Gastroesophageal sphincter (tissue), 4 donors: ENCODE results near the gene REM1. TPM values are rescaled to one million over a fixed set of nuclear protein-coding genes. Genes with fewer than 3 reads are reported as not detected.
A peak's percentile ranks its signal among the peaks of the same experiment; 100 is the strongest.

Experiments used
- ATAC-seq: fragments of 150-250 bp; one replicate; pipeline ENCODE4 v1.9.1; 2016; ENCODE audit warnings: mild to moderate bottlenecking, moderate library complexity
- H3K27ac ChIP-seq, 4 donors: fragments of 200-600 bp; sonication (generic) in 3 of 4; 1 replicate in 3 of 4; 2 replicates in 1 of 4; pipeline ENCODE4 v1.5.1; 2016 to 2019
- H3K27me3 ChIP-seq: fragments of 200-600 bp; sonication (generic); one replicate; pipeline ENCODE4 v1.5.1; 2019
- H3K36me3 ChIP-seq, 2 donors: fragments of 200-600 bp; sonication (generic); one replicate each; pipeline ENCODE4 v1.5.1; 2019; ENCODE audit warnings: control low read depth in 1 of 2
- H3K4me1 ChIP-seq, 3 donors: fragments of 200-600 bp; sonication (generic); 1 replicate in 2 of 3; 2 replicates in 1 of 3; pipeline ENCODE4 v1.5.1; 2016 to 2019; ENCODE audit warnings: control low read depth in 2 of 3
- H3K4me3 ChIP-seq, 2 donors: fragments of 200-600 bp; sonication (generic); one replicate each; pipeline ENCODE4 v1.5.1; 2019; ENCODE audit warnings: mild to moderate bottlenecking in 1 of 2, moderate library complexity in 1 of 2
- H3K9me3 ChIP-seq, 3 donors: fragments of 200-600 bp; sonication (generic); one replicate each; pipeline ENCODE4 v1.5.1; 2017 to 2019; ENCODE audit warnings: control low read depth in 2 of 3
- CTCF ChIP-seq, 4 experiments: fragments of 200-600 bp in 2 of 4; fragments of 450-650 bp in 2 of 4; sonication (generic) in 1 of 4; IDR thresholded peaks; one replicate each; pipeline ENCODE4 v1.5.1; 2017 to 2019; ENCODE audit warnings: antibody characterized with exemption in 4 of 4, mild to moderate bottlenecking in 2 of 4, moderate library complexity in 2 of 4
- EP300 ChIP-seq: sonication (generic); formaldehyde crosslinking; IDR thresholded peaks from one replicate; pipeline ENCODE4 v1.6.1; 2017; ENCODE audit warnings: antibody characterized with exemption, mild to moderate bottlenecking
- POLR2A ChIP-seq, 2 donors: fragments of 450-650 bp; IDR thresholded peaks; one replicate each; pipeline ENCODE4 v1.6.1; 2017; ENCODE audit warnings: antibody characterized with exemption in 2 of 2, mild to moderate bottlenecking in 2 of 2, moderate library complexity in 1 of 2
- POLR2AphosphoS5 ChIP-seq: sonication (generic); formaldehyde crosslinking; IDR thresholded peaks from one replicate; pipeline ENCODE4 v1.6.1; 2017; ENCODE audit warnings: antibody characterized with exemption
- WGBS, 2 donors: methylation state at CpG; one replicate each; pipeline ENCODE4 v1.1.5; 2018; ENCODE audit warnings: low coverage in 1 of 2; 5-methylcytosine and 5-hydroxymethylcytosine counted together
- total RNA-seq, 4 donors: library from RNA; depleted of rRNA; stranded (reverse); fragments of >200 nt; gene quantifications; one replicate each; pipeline ENCODE4 v1.1.0, GENCODE V29; 2016

REM1 gene
- total RNA-seq, 4 donors from 2014 or later = 3.2 to 7.1 (median 5.4) TPM

GRCh38 chr20:31522731-31523130 lies 47.6 kb downstream of the REM1 start:
- Histone ChIP-seq H3K36me3 (peaks cover 0 to 50% of the 10 kb centered on the region in 2 donors), H3K27me3 (no peaks in the 10 kb centered on the region), H3K4me1 (peaks cover 0 to 60% (median 0%) of the 10 kb centered on the region in 3 donors), H3K4me3 (no peak overlapping the region), H3K27ac (no peak overlapping the region), H3K9me3 (no peaks in the 10 kb centered on the region)
- TF ChIP-seq POLR2A (IDR thresholded peaks at IDR 0.05) = no peak
- TF ChIP-seq POLR2AphosphoS5 = no peak
- WGBS, 2 donors = 75 to 78% methylated on average over 2 to 4 of the region's 6 CpGs
- ATAC-seq = no peak

DNA sequence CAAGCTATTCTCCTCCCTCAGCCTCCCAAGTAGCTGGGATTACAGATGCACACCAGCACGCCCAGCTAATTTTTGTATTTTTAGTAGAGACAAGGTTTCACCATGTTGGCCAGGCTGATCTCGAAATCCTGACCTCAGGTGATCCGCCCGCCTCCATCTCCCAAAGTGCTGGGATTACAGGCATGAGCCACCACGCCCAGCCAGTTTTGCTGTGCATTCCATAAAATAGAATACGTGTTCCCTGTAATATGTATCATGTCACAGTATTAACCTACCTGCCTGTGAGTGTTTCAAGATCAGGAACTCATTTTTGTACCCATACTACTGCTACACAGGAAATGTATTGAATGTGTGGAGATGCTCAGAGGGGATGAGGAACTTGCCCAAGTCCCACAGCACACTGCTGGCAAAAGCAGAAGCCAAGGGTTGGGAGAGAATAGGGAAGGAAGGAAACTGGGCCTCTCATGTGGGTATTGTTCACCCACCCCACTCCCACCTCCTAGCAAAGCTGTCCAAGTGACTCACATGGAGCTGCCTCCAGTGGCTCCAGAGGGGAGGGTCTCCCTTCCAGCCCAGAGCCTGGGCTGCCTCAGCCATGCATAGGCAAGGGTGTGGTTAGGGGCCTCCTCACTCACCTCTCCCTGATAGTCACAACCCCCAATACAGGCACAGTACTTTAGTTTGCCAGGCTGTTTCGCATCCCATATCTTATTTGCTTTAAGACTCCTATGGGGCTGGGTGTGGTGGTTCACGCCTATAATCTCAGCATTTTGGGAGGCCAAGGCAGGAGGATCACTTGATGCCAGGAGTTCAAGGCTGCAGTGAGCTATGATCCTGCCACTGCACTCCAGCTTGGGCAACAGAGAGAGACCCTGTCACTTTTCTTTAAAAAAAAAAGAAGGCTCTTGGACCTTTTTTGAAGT lies 48.5 kb downstream of the REM1 start:
- peaks cover 0 to 51% (median 0%) of the 10 kb centered on the region in 3 donors for H3K4me1 ChIP-seq
- H3K36me3 ChIP-seq = peaks cover 0 to 52% of the 10 kb centered on the region in 2 donors
- no peaks in the 10 kb centered on the region for H3K27me3 ChIP-seq
- no peak overlapping the region for H3K27ac ChIP-seq
- peak; percentile 66 for ATAC-seq
- TF ChIP-seq EP300 = no peak
- no peak for TF ChIP-seq POLR2A (IDR thresholded peaks at IDR 0.05)
- no peak for TF ChIP-seq CTCF (IDR thresholded peaks at IDR 0.05)
- TF ChIP-seq POLR2AphosphoS5 = no peak
- no peaks in the 10 kb centered on the region for H3K9me3 ChIP-seq
- H3K4me3 ChIP-seq = no peak overlapping the region
- WGBS, 2 donors = 82 to 87% methylated on average over 4 to 6 of the region's 8 CpGs

DNA sequence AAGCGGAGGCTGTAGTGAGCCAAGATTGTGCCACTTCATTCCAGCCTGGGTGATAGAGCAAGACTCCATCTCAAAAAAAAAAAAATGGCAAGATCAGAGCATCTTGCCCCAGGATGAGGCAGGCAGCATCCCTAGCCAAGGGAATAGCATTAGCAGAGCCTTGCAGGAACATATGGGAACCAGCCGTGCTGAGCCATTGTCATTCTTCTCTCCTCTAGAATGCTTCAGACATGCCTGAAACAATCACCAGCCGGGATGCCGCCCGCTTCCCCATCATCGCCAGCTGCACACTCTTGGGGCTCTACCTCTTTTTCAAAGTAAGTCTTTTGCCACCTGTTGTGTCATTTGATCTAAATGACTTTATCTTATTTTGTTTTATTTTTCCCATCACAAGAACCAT lies 52.2 kb downstream of the REM1 start:
- Histone ChIP-seq H3K4me1 (peaks cover 0 to 21% (median 0%) of the 10 kb centered on the region in 3 donors), H3K9me3 (no peaks in the 10 kb centered on the region), H3K4me3 (no peak overlapping the region), H3K27me3 (no peaks in the 10 kb centered on the region), H3K36me3 (peaks cover 0 to 73% of the 10 kb centered on the region in 2 donors), H3K27ac (no peak overlapping the region)
- no peak for TF ChIP-seq POLR2AphosphoS5
- no peak for TF ChIP-seq POLR2A (IDR thresholded peaks at IDR 0.05)
- no peak for TF ChIP-seq CTCF (IDR thresholded peaks at IDR 0.05)
- TF ChIP-seq EP300 = no peak
- 92 to 93% methylated on average over 5 of the region's 6 CpGs for WGBS, 2 donors
- ATAC-seq = no peak

Other genes with a start within 250 kb of the REM1 start
- gene DEFB115, start 217.6 kb upstream of the REM1 start, total RNA-seq = not detected
- gene DEFB116, start 166.7 kb upstream of the REM1 start, total RNA-seq = not detected
- gene DEFB118, start 106.7 kb upstream of the REM1 start, total RNA-seq = not detected
- not detected for gene DEFB119, start 84.7 kb upstream of the REM1 start, total RNA-seq
- not detected for gene DEFB121, start 69.1 kb upstream of the REM1 start, total RNA-seq
- gene DEFB123, start 34.7 kb upstream of the REM1 start, total RNA-seq = not detected
- 1 to 10 TPM in 1 of 4 donors, not detected in 3; 2.0 TPM for gene DEFB124, start 161 bp upstream of the REM1 start, total RNA-seq
- gene HM13, start 39.2 kb downstream of the REM1 start, total RNA-seq = 10 to 100 TPM; 39.1 to 55.9 (median 44.8) TPM
- gene ID1, start 130.0 kb downstream of the REM1 start, total RNA-seq = 100 to 1,000 TPM; 221 to 714 (median 372) TPM
- gene COX4I2, start 162.6 kb downstream of the REM1 start, total RNA-seq = 10 to 100 TPM in 2 of 4 donors, 1 to 10 TPM in 1, not detected in 1; 4.6 to 40.9 (median 12.1) TPM
- gene BCL2L1, start 247.6 kb downstream of the REM1 start, total RNA-seq = 100 to 1,000 TPM in 3 of 4 donors, 10 to 100 TPM in 1; 71.9 to 171 (median 135) TPM